Calu3 (cell line): ENCODE data around the gene DDX20. TPM values are rescaled to one million over a fixed set of nuclear protein-coding genes. Genes with fewer than 3 reads are reported as not detected.
"Not testable (repeated sequence)": the region's sequence is repeated elsewhere in the genome, so short reads cannot be mapped to it uniquely, and the experiment has no call there.

Experiments
- BruUV-seq: library from RNA; stranded (reverse); fragments of 400-500 nt; replicated peaks from 2 replicates; lab custom pipeline; 2021; lab: Mats Ljungman, UMichigan
- CTCF ChIA-PET: fragments of 300-600 bp; sonication (Branson Sonifier 250); formaldehyde crosslinking; loops from one replicate; lab custom pipeline; 2022; ENCODE audit warnings: antibody characterized with exemption; lab: Charles Lee
- DNase-seq: peaks from one replicate; pipeline ENCODE4 v3.0.0; 2022
- H3K27ac Mint-ChIP-seq: one replicate; pipeline ENCODE4 v1.8.0; 2022; ENCODE audit warnings: mixed read lengths; ENCODE audit not compliant: unreplicated experiment
- H3K27me3 Mint-ChIP-seq: one replicate; pipeline ENCODE4 v1.8.0; 2022; ENCODE audit warnings: mixed read lengths; ENCODE audit not compliant: unreplicated experiment
- H3K36me3 Mint-ChIP-seq: one replicate; pipeline ENCODE4 v1.8.0; 2022; ENCODE audit warnings: mild to moderate bottlenecking, moderate library complexity, mixed read lengths; ENCODE audit not compliant: insufficient read depth, unreplicated experiment
- H3K4me1 Mint-ChIP-seq: one replicate; pipeline ENCODE4 v1.8.0; 2022; ENCODE audit warnings: mild to moderate bottlenecking, low read depth, mixed read lengths; ENCODE audit not compliant: unreplicated experiment
- H3K4me3 Mint-ChIP-seq: one replicate; pipeline ENCODE4 v1.8.0; 2022; ENCODE audit warnings: mild to moderate bottlenecking, low read depth, moderate library complexity, mixed read lengths; ENCODE audit not compliant: unreplicated experiment
- H3K9me3 Mint-ChIP-seq: one replicate; pipeline ENCODE4 v1.8.0; 2022; ENCODE audit warnings: low read depth, mixed read lengths; ENCODE audit not compliant: unreplicated experiment
- intact Hi-C: fragments of 100-400 bp; cut with micrococcal nuclease; formaldehyde crosslinking; loops from one replicate; pipeline ENCODE4 v1.10.0; 2022; ENCODE audit not compliant: unreplicated experiment
- total RNA-seq: library from RNA; stranded (reverse); gene quantifications from 2 replicates; pipeline ENCODE4 v1.2.3, GENCODE V29; 2022
- TF ChIP-seq, protein P1 (sequence below): fragments of 200-600 bp; IDR thresholded peaks from one replicate; pipeline ENCODE4 v1.8.0; 2022; ENCODE audit warnings: antibody characterized with exemption; ENCODE audit not compliant: unreplicated experiment

DDX20 gene
- total RNA-seq, 1 experiment from 2014 or later: 8.9 TPM

DNA sequence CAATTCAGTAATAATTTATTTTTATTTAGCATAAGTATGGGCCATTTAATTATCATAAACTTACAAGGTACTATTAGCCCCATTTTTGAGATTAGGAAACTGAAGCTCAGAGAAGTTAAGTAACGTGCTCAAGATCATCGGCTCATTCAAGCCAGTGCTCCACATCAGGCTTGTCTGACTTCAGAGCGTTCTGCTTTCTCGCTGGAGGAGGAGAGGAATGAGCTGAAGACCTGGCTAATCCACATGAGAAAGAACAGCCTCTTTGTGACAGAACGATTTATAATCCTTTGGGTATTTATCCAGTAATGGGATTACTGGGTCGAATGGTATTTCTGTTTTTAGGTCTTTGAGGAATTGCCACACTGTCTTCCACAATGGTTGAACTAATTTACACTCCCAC lies 39.7 kb downstream of the DDX20 start:
- no peaks in the 10 kb centered on the region for H3K4me1 Mint-ChIP-seq
- intact Hi-C loops: no loop called here
- no peak for DNase-seq
- H3K27ac Mint-ChIP-seq: no peak overlapping the region
- no peaks in the 10 kb centered on the region for H3K36me3 Mint-ChIP-seq
- no peak overlapping the region for H3K4me3 Mint-ChIP-seq
- H3K9me3 Mint-ChIP-seq: no peaks in the 10 kb centered on the region
- TF ChIP-seq, protein P1, sequence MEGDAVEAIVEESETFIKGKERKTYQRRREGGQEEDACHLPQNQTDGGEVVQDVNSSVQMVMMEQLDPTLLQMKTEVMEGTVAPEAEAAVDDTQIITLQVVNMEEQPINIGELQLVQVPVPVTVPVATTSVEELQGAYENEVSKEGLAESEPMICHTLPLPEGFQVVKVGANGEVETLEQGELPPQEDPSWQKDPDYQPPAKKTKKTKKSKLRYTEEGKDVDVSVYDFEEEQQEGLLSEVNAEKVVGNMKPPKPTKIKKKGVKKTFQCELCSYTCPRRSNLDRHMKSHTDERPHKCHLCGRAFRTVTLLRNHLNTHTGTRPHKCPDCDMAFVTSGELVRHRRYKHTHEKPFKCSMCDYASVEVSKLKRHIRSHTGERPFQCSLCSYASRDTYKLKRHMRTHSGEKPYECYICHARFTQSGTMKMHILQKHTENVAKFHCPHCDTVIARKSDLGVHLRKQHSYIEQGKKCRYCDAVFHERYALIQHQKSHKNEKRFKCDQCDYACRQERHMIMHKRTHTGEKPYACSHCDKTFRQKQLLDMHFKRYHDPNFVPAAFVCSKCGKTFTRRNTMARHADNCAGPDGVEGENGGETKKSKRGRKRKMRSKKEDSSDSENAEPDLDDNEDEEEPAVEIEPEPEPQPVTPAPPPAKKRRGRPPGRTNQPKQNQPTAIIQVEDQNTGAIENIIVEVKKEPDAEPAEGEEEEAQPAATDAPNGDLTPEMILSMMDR: no peak
- no TSS peak for BruUV-seq
- CTCF ChIA-PET: no interaction called here
- H3K27me3 Mint-ChIP-seq: peaks cover 24% of the 10 kb centered on the region

DNA sequence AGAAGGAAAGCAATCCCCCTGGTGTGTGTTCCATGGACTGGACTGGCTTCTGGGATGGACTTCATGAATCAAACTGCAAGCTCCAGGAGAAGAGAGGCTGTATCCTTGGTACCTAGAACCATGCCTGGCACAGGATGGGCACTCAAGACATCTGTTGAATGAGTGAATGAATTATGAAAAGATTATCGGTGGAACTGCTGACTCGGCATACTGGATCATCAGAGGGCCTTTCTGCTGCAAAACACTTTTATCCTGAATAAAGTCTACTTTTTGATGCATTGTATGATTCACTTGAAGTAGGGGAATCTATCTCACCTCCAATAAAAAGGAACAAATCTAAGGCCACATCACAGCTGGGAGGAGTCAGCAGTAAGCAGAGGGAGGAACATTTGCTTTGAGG lies 42.9 kb downstream of the DDX20 start:
- Mint-ChIP-seq H3K27ac (no peak overlapping the region), H3K9me3 (no peaks in the 10 kb centered on the region), H3K27me3 (peaks cover 28% of the 10 kb centered on the region), H3K4me1 (no peaks in the 10 kb centered on the region), H3K36me3 (no peaks in the 10 kb centered on the region), H3K4me3 (no peak overlapping the region)
- TF ChIP-seq, protein P1: no peak
- CTCF ChIA-PET: no interaction called here
- no peak for DNase-seq
- intact Hi-C loops: no loop called here
- no TSS peak for BruUV-seq

DNA sequence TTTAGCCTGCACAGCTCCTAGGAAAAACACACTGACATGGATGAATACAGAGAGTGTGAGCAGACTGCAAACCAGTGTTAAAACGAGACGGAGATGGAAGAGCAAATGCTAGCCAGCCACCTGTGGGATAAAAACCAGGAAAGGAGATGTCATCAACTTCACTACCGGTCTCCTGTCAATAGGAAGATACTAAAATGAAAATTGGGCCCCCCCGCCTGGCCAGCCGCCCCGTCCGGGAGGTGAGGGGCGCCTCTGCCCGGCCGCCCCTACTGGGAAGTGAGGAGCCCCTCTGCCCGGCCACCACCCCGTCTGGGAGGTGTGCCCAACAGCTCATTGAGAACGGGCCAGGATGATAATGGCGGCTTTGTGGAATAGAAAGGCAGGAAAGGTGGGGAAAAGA lies 44.0 kb downstream of the DDX20 start:
- H3K27ac Mint-ChIP-seq, H3K4me1 Mint-ChIP-seq, H3K9me3 Mint-ChIP-seq, BruUV-seq, H3K36me3 Mint-ChIP-seq, CTCF ChIA-PET, H3K4me3 Mint-ChIP-seq, DNase-seq, intact Hi-C loops: not testable (repeated sequence)
- H3K27me3 Mint-ChIP-seq: peaks cover 39% of the 10 kb centered on the region

DNA sequence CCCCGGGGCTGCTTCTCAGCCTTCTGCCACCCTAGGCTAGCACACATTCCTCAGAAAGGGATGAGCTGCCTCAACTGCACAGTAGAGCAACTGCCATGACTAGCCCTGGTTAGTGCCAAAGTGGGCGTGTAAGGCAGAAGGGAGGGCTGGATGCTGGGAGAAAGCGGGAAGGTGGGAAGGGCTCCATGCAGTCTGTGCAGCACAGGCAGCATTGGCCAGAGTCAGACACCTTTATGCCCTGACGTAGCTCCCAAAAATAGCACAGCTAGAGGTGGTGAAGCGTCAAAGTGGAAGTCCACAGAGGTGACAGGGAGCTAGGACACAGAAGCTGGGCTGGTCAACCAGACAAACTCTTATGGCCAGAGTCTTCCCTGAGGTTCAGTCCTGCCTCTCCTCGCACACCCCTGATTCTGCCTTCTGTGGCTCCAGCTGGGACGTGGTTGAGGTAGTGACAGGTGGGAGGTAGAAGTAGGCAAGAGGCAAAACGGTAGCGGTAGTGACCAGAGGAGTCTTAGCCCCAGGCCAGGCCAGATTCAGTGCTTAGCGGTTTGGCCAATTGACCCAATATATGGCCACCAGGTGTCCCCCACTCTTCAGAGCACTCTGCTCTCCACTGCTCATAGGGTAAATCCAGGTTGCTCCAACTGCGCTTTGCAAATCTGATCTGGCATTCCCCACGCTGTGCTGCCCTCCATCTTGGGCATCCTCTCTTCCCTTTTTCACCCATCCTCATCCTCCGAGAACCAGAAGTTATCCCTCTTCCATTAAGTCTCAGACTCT lies 45.6 kb downstream of the DDX20 start:
- Mint-ChIP-seq H3K27ac (no peak overlapping the region), H3K36me3 (no peaks in the 10 kb centered on the region), H3K9me3 (no peaks in the 10 kb centered on the region), H3K4me3 (no peak overlapping the region), H3K27me3 (peaks cover 54% of the 10 kb centered on the region), H3K4me1 (no peaks in the 10 kb centered on the region)
- intact Hi-C loops: no loop called here
- TF ChIP-seq, protein P1: no peak
- CTCF ChIA-PET: interaction anchor here (0.6 kb wide), 1 partner anchor 18 kb away, joined by 7 read pairs; no protein-coding TSS in a partner anchor
- peak; percentile 2 for DNase-seq
- BruUV-seq: no TSS peak

DNA sequence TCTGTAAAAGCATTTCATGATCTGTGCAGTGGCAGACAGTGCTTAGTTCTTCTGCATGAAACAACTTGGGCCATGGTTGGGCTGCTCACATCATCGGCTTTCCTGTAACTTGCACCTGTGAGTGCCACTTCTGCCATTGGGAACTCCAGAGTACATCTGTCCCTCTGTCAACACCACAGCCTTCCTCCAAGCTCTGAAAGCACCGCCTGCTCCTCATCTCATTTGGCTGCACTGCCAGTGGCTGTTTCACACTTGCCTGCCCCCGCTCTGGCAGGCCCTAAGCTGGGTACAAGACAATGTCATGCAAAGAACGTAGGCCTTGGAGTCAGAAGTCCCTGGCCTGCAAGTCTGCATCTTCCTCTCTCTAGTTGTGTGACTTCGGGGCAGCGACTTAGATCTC lies 46.4 kb downstream of the DDX20 start:
- TF ChIP-seq, protein P1: no peak
- H3K27me3 Mint-ChIP-seq: peaks cover 63% of the 10 kb centered on the region
- H3K9me3 Mint-ChIP-seq: no peaks in the 10 kb centered on the region
- no TSS peak for BruUV-seq
- no peak overlapping the region for H3K27ac Mint-ChIP-seq
- intact Hi-C loops: no loop called here
- no peaks in the 10 kb centered on the region for H3K36me3 Mint-ChIP-seq
- no peaks in the 10 kb centered on the region for H3K4me1 Mint-ChIP-seq
- no peak for DNase-seq
- CTCF ChIA-PET: interaction anchor here (0.6 kb wide), 1 partner anchor 19 kb away, joined by 7 read pairs; no protein-coding TSS in a partner anchor
- no peak overlapping the region for H3K4me3 Mint-ChIP-seq
